H1 (cell line): ENCODE data around the gene NBAS. TPM values are rescaled to one million over a fixed set of nuclear protein-coding genes. Genes with fewer than 3 reads are reported as not detected.

Experiments
- CTCF ChIA-PET: fragments of 300-600 bp; sonication (Branson Sonifier 250); formaldehyde crosslinking; loops from one replicate; lab custom pipeline; 2021; ENCODE audit not compliant: partially characterized antibody; lab: Charles Lee
- POLR2A ChIA-PET: fragments of 300-600 bp; sonication (Branson Sonifier 250); formaldehyde crosslinking; loops from one replicate; lab custom pipeline; 2021; ENCODE audit warnings: inconsistent platforms; ENCODE audit not compliant: partially characterized antibody; lab: Charles Lee
- DNase-seq, 2 experiments: peaks; one replicate each; pipeline versions ENCODE4 v3.0.0 to v3.0.0-alpha.2; 2010 to 2022; ENCODE audit warnings: low spot score in 2 of 2, low read depth in 1 of 2, mixed read lengths in 1 of 2
- FAIRE-seq: peaks from 2 replicates; lab custom pipeline; 2011; peaks lifted over from hg19 to GRCh38; lab: Jason Lieb, UNC
- H2AFZ ChIP-seq: 2 replicates; pipeline ENCODE4 v1.8.1; 2012; ENCODE audit warnings: low read length, inconsistent platforms
- H2AK5ac ChIP-seq: 2 replicates; pipeline ENCODE4 v1.6.1; 2013; ENCODE audit warnings: low read depth, low read length
- H2BK120ac ChIP-seq: replicated peaks from 2 replicates; pipeline ENCODE3; 2013; ENCODE audit warnings: low read depth, low read length, inconsistent platforms
- H2BK12ac ChIP-seq: 2 replicates; pipeline ENCODE4 v1.6.1; 2013; ENCODE audit warnings: low read depth, low read length
- H2BK15ac ChIP-seq: 2 replicates; pipeline ENCODE4 v1.6.1; 2013; ENCODE audit warnings: low read length
- H2BK20ac ChIP-seq: 2 replicates; pipeline ENCODE4 v1.6.1; 2013; ENCODE audit warnings: low read length
- H2BK5ac ChIP-seq: 2 replicates; pipeline ENCODE4 v1.6.1; 2013; ENCODE audit warnings: low read depth, low read length
- H3K14ac ChIP-seq: 2 replicates; pipeline ENCODE4 v1.6.1; 2013; ENCODE audit warnings: inconsistent platforms; ENCODE audit not compliant: insufficient read length
- H3K18ac ChIP-seq: 2 replicates; pipeline ENCODE4 v1.6.1; 2013; ENCODE audit warnings: low read length; ENCODE audit errors: extremely low read depth
- H3K23ac ChIP-seq: 2 replicates; pipeline ENCODE4 v1.6.1; 2013; ENCODE audit warnings: inconsistent platforms; ENCODE audit not compliant: insufficient read length
- H3K23me2 ChIP-seq: 2 replicates; pipeline ENCODE4 v1.6.1; 2013; ENCODE audit warnings: low read depth, low read length
- H3K27ac ChIP-seq: 2 replicates; pipeline ENCODE4 v1.6.1; 2011; ENCODE audit warnings: low read depth, low read length, inconsistent platforms
- H3K27me3 ChIP-seq, 4 experiments: replicated peaks in 1 of 4; 1 replicate in 1 of 4; 2 replicates in 3 of 4; pipeline versions ENCODE4 v1.6.1 to v1.8.1; 2011 to 2013; ENCODE audit warnings: low read length in 3 of 4, mild to moderate bottlenecking in 3 of 4, inconsistent platforms in 2 of 4, mixed read lengths in 2 of 4, moderate library complexity in 1 of 4; ENCODE audit not compliant: control insufficient read depth in 3 of 4, insufficient read depth in 3 of 4; ENCODE audit errors: extremely low read depth in 1 of 4
- H3K36me3 ChIP-seq, 4 experiments: 2 replicates each; pipeline versions ENCODE4 v1.6.1 to v1.8.1; 2011 to 2013; ENCODE audit warnings: mild to moderate bottlenecking in 4 of 4, low read length in 3 of 4, moderate library complexity in 2 of 4, control low read depth in 1 of 4, inconsistent platforms in 1 of 4; ENCODE audit not compliant: insufficient read depth in 4 of 4, control insufficient read depth in 2 of 4
- H3K4ac ChIP-seq: replicated peaks from 2 replicates; pipeline ENCODE3; 2013; ENCODE audit warnings: low read length, low read depth, mixed read lengths, inconsistent platforms; ENCODE audit not compliant: insufficient read length
- H3K4me1 ChIP-seq, 4 experiments: replicated peaks in 1 of 4; 1 replicate in 1 of 4; 2 replicates in 3 of 4; pipeline versions ENCODE4 v1.6.1 to v1.8.1; 2011 to 2013; ENCODE audit warnings: low read length in 3 of 4, inconsistent platforms in 2 of 4, mixed read lengths in 1 of 4; ENCODE audit not compliant: insufficient read depth in 4 of 4, control insufficient read depth in 3 of 4
- H3K4me2 ChIP-seq, 2 experiments: 2 replicates each; pipeline versions ENCODE4 v1.6.1 to v1.8.1; 2011 to 2013; ENCODE audit warnings: low read depth in 2 of 2, low read length in 2 of 2, control low read depth in 1 of 2, inconsistent platforms in 1 of 2, mild to moderate bottlenecking in 1 of 2; ENCODE audit not compliant: insufficient read depth in 1 of 2
- H3K4me3 ChIP-seq, 4 experiments: fragments of 200-600, 300-600 bp in 1 of 4; sonication (generic), shearing (Covaris generic), sonication (Bioruptor Twin) in 1 of 4; 2 replicates each; pipeline versions ENCODE4 v1.5.1 to v1.8.1; 2011 to 2016; ENCODE audit warnings: low read length in 4 of 4, low read depth in 3 of 4, control low read depth in 2 of 4, inconsistent platforms in 2 of 4, mild to moderate bottlenecking in 2 of 4, mixed read lengths in 1 of 4, moderate library complexity in 1 of 4; ENCODE audit not compliant: insufficient read depth in 2 of 4; ENCODE audit errors: extremely low read depth in 1 of 4
- H3K56ac ChIP-seq: replicated peaks from 2 replicates; pipeline ENCODE3; 2013; ENCODE audit warnings: low read depth, mild to moderate bottlenecking, mixed read lengths, low read length, inconsistent platforms; ENCODE audit not compliant: insufficient read length
- H3K79me1 ChIP-seq: 2 replicates; pipeline ENCODE4 v1.6.1; 2013; ENCODE audit warnings: low read depth, low read length, control low read depth
- H3K79me2 ChIP-seq, 2 experiments: 2 replicates each; pipeline versions ENCODE4 v1.6.1 to v1.8.1; 2012 to 2013; ENCODE audit warnings: low read length in 2 of 2, mild to moderate bottlenecking in 2 of 2, inconsistent platforms in 1 of 2; ENCODE audit not compliant: insufficient read depth in 2 of 2, control insufficient read depth in 1 of 2
- H3K9ac ChIP-seq, 4 experiments: replicated peaks in 1 of 4; 1 replicate in 1 of 4; 2 replicates in 3 of 4; pipeline versions ENCODE4 v1.6.1 to v1.8.1; 2011 to 2013; ENCODE audit warnings: low read depth in 3 of 4, low read length in 3 of 4, control low read depth in 2 of 4, mild to moderate bottlenecking in 2 of 4, moderate library complexity in 2 of 4, inconsistent platforms in 1 of 4; ENCODE audit errors: extremely low read depth in 1 of 4
- H3K9me3 ChIP-seq, 2 experiments: 2 replicates each; pipeline versions ENCODE4 v1.6.1 to v1.8.1; 2012 to 2013; ENCODE audit warnings: mild to moderate bottlenecking in 2 of 2, moderate library complexity in 2 of 2, control low read depth in 1 of 2, inconsistent platforms in 1 of 2, low read depth in 1 of 2, low read length in 1 of 2, mixed read lengths in 1 of 2; ENCODE audit not compliant: insufficient read depth in 2 of 2
- H4K20me1 ChIP-seq, 2 experiments: replicated peaks in 1 of 2; 2 replicates each; pipeline versions ENCODE3 to v1.8.1; 2011 to 2013; ENCODE audit warnings: inconsistent platforms in 2 of 2, low read length in 2 of 2, mild to moderate bottlenecking in 1 of 2; ENCODE audit not compliant: insufficient read depth in 2 of 2, control insufficient read depth in 1 of 2
- H4K5ac ChIP-seq: 2 replicates; pipeline ENCODE4 v1.6.1; 2013; ENCODE audit warnings: low read length, low read depth, mixed read lengths, inconsistent platforms; ENCODE audit not compliant: insufficient read length
- H4K8ac ChIP-seq: 2 replicates; pipeline ENCODE4 v1.8.0; 2013; ENCODE audit warnings: mild to moderate bottlenecking, moderate library complexity, low read length, inconsistent platforms; ENCODE audit not compliant: insufficient read depth; ENCODE audit errors: extremely low read depth
- H4K91ac ChIP-seq: replicated peaks from 2 replicates; pipeline ENCODE3; 2013; ENCODE audit warnings: low read length, mixed read lengths, inconsistent platforms; ENCODE audit not compliant: insufficient read length
- CBX5 ChIP-seq: fragments of 300-800, 300-1000 bp; sonication (generic); IDR thresholded peaks from 2 replicates; pipeline ENCODE4 v1.7.1; 2016; ENCODE audit warnings: antibody characterized with exemption, low read length, low read depth
- CBX8 ChIP-seq: fragments of 300-800, 300-1000 bp; sonication (generic); IDR thresholded peaks from 2 replicates; pipeline ENCODE4 v1.7.1; 2016; ENCODE audit warnings: low read depth, low read length, borderline replicate concordance
- CHD2 ChIP-seq: IDR thresholded peaks from 2 replicates; pipeline ENCODE4 v1.6.1; 2012; ENCODE audit warnings: low read length, improper control_type of control experiment
- CREB1 ChIP-seq: IDR thresholded peaks from 2 replicates; pipeline ENCODE4 v1.6.1; 2012; ENCODE audit warnings: inconsistent platforms
- EZH2 ChIP-seq: fragments of 200-600 bp; sonication (generic); IDR thresholded peaks from 2 replicates; pipeline ENCODE4 v1.7.1; 2012; ENCODE audit warnings: low read depth, mild to moderate bottlenecking, moderate library complexity, low read length, inconsistent platforms; ENCODE audit not compliant: severe bottlenecking
- KDM5A ChIP-seq: fragments of 200-600 bp; IDR thresholded peaks from 2 replicates; pipeline ENCODE4 v1.7.1; 2012; ENCODE audit warnings: mild to moderate bottlenecking, low read length, inconsistent platforms, mixed read lengths
- NRF1 ChIP-seq: IDR thresholded peaks from 2 replicates; pipeline ENCODE4 v1.6.1; 2011; ENCODE audit warnings: mild to moderate bottlenecking, low read depth, low read length, improper control_type of control experiment
- POU5F1 ChIP-seq: IDR thresholded peaks from 2 replicates; pipeline ENCODE4 v1.6.1; 2011; ENCODE audit warnings: low read depth, mild to moderate bottlenecking, low read length, moderate library complexity
- SAP30 ChIP-seq: fragments of 300-600 bp; sonication (generic); IDR thresholded peaks from 2 replicates; pipeline ENCODE4 v1.7.1; 2012; ENCODE audit warnings: low read length, moderate library complexity, mild to moderate bottlenecking, inconsistent platforms; ENCODE audit not compliant: insufficient read depth, insufficient replicate concordance
- SIN3A ChIP-seq, 2 experiments: IDR thresholded peaks in 1 of 2; conservative IDR thresholded peaks in 1 of 2; 2 replicates each; pipeline ENCODE4 v1.6.1; 2011 to 2012; ENCODE audit warnings: low read length in 2 of 2, improper control_type of control experiment in 1 of 2, low read depth in 1 of 2, mild to moderate bottlenecking in 1 of 2
- SIRT6 ChIP-seq: IDR thresholded peaks from one replicate; pipeline ENCODE4 v1.7.1; 2012; ENCODE audit warnings: low read length, inconsistent platforms
- TAF1 ChIP-seq: IDR thresholded peaks from 2 replicates; pipeline ENCODE4 v1.6.1; 2011; ENCODE audit warnings: mild to moderate bottlenecking, low read depth, low read length
- TEAD4 ChIP-seq: IDR thresholded peaks from 2 replicates; pipeline ENCODE4 v1.6.1; 2012; ENCODE audit warnings: low read depth, low read length, inconsistent platforms, mixed read lengths
- polyA plus RNA-seq, 7 experiments: library from polyadenylated mRNA; depleted of rRNA in 3 of 7; stranded (reverse) in 5 of 7; unstranded in 2 of 7; fragments of >200 nt in 5 of 7; fragments of 200-250 nt in 2 of 7; gene quantifications; 1 replicate in 5 of 7; 2 replicates in 1 of 7; 4 replicates in 1 of 7; pipeline versions ENCODE4 v1.2.1 to v1.2.3, GENCODE V29; 2011 to 2013; ENCODE audit warnings: missing spikeins in 2 of 7, mixed read lengths in 2 of 7
- total RNA-seq: library from RNA; stranded (reverse); fragmentation: NEBNext Ultra II Directional; extraction: Animal tissue kit (Norgen Biotek cat#: 25700); gene quantifications from 2 replicates; pipeline ENCODE4 v1.2.1, GENCODE V29; 2021

NBAS gene
- total and polyA plus RNA-seq, 2 of the 8 experiments (the other 6 are each of a cell fraction or from before 2014, with no cell fraction given), result 19.6 to 34.8 TPM

- Histone ChIP-seq H4K8ac (no peak overlapping the region), H2BK15ac (no peak overlapping the region), H3K36me3 (no peaks in the 10 kb centered on the region), H3K18ac (no peak overlapping the region), H4K5ac (no peak overlapping the region), H3K9ac (no peak overlapping the region), H3K56ac (no peak overlapping the region), H3K4ac (no peak overlapping the region), H2AFZ (no peak overlapping the region), H3K4me3 (no peak overlapping the region), H3K23ac (no peak overlapping the region), H3K79me1 (no peaks in the 10 kb centered on the region), H3K27ac (no peak overlapping the region), H4K20me1 (no peaks in the 10 kb centered on the region), H2AK5ac (no peak overlapping the region), H2BK20ac (no peak overlapping the region), H3K14ac (no peak overlapping the region), H2BK5ac (no peak overlapping the region), H3K4me2 (no peak overlapping the region), H2BK120ac (no peak overlapping the region), H3K79me2 (no peaks in the 10 kb centered on the region), H3K9me3 (no peaks in the 10 kb centered on the region), H4K91ac (no peak overlapping the region), H3K4me1 (no peaks in the 10 kb centered on the region), H3K27me3 (no peaks in the 10 kb centered on the region), H3K23me2 (peaks cover 2% of the 10 kb centered on the region; the same call in 1 of the 2 replicates), H2BK12ac (no peak overlapping the region)
- POLR2A ChIA-PET, result no interaction called here
- DNase-seq (no peak), FAIRE-seq (no peak)
- CTCF ChIA-PET, result no interaction called here
- TF ChIP-seq POU5F1 (no peak), NRF1 (no peak), SAP30 (no peak), SIN3A (conservative IDR thresholded peaks at IDR 0.05 in 1 of 2, IDR thresholded peaks at IDR 0.05 in 1 of 2; ENCODE audit: low read depth in 1 of 2, low read length in 2 of 2) (no peak), TEAD4 (no peak), CHD2 (no peak), EZH2 (no peak), TAF1 (no peak), CBX8 (no peak), SIRT6 (no peak), KDM5A (no peak), CBX5 (no peak), CREB1 (no peak)
Measured at GRCh38 chr2:15200581-15200980, 360.6 kb downstream of the NBAS start.
